Mesothelial cell of epicardium (in vitro differentiated cells): Measurements from ENCODE around the gene HDAC9. TPM values are rescaled to one million over a fixed set of nuclear protein-coding genes. Genes with fewer than 3 reads are reported as not detected.

Source experiments
- DNase-seq, 2 experiments: peaks; one replicate each; pipeline ENCODE4 v3.0.0; 2021; ENCODE audit warnings: low spot score in 2 of 2; ENCODE audit not compliant: unreplicated experiment in 2 of 2
- H3K27ac Mint-ChIP-seq: 2 replicates; pipeline ENCODE4 v1.8.0; 2021; ENCODE audit warnings: mixed read lengths
- H3K27me3 Mint-ChIP-seq: 2 replicates; pipeline ENCODE4 v1.8.0; 2021; ENCODE audit warnings: low read depth, mixed read lengths
- H3K36me3 Mint-ChIP-seq: 2 replicates; pipeline ENCODE4 v1.8.0; 2021; ENCODE audit warnings: mixed read lengths
- H3K4me1 Mint-ChIP-seq: 2 replicates; pipeline ENCODE4 v1.8.0; 2021; ENCODE audit warnings: mixed read lengths
- H3K4me3 Mint-ChIP-seq: 2 replicates; pipeline ENCODE4 v1.8.0; 2021; ENCODE audit warnings: mild to moderate bottlenecking, moderate library complexity, mixed read lengths
- H3K9me3 Mint-ChIP-seq: 2 replicates; pipeline ENCODE4 v1.8.0; 2021; ENCODE audit warnings: mixed read lengths
- CTCF ChIP-seq: fragments of 200-600 bp; sonication (generic); IDR thresholded peaks from one replicate; pipeline ENCODE4 v1.5.0; 2021; ENCODE audit warnings: antibody characterized with exemption; ENCODE audit not compliant: unreplicated experiment
- total RNA-seq: library from RNA; stranded (reverse); gene quantifications from 3 replicates; pipeline ENCODE4 v1.2.1, GENCODE V29; 2021

Gene HDAC9
- total RNA-seq, 1 donor from 2014 or later: 37.4 TPM

- peaks cover 21% of the 10 kb centered on the region for H3K4me1 Mint-ChIP-seq
- peaks cover 6% of the 10 kb centered on the region for H3K9me3 Mint-ChIP-seq
- H3K36me3 Mint-ChIP-seq: peaks cover 1% of the 10 kb centered on the region
- H3K27me3 Mint-ChIP-seq: no peaks in the 10 kb centered on the region
- peak overlapping the region; percentile 88 for H3K27ac Mint-ChIP-seq
- TF ChIP-seq CTCF: no peak
- no peak for DNase-seq
- H3K4me3 Mint-ChIP-seq: no peak overlapping the region
Observed at GRCh38 chr7:18541181-18541870, 45.8 kb downstream of the HDAC9 start.

- DNase-seq: no peak
- H3K27me3 Mint-ChIP-seq: no peaks in the 10 kb centered on the region
- TF ChIP-seq CTCF: no peak
- H3K4me3 Mint-ChIP-seq: no peak overlapping the region
- H3K27ac Mint-ChIP-seq: peak overlapping the region; percentile 88
- peaks cover 21% of the 10 kb centered on the region for H3K4me1 Mint-ChIP-seq
- peaks cover 1% of the 10 kb centered on the region for H3K36me3 Mint-ChIP-seq
- peaks cover 6% of the 10 kb centered on the region for H3K9me3 Mint-ChIP-seq
Observed at GRCh38 chr7:18541871-18542212, 46.3 kb downstream of the HDAC9 start.

GRCh38 chr7:18546576-18546975, 51.0 kb downstream of the HDAC9 start:
- H3K27ac Mint-ChIP-seq: no peak overlapping the region
- no peaks in the 10 kb centered on the region for H3K27me3 Mint-ChIP-seq
- no peak for DNase-seq
- H3K36me3 Mint-ChIP-seq: peaks cover 6% of the 10 kb centered on the region
- TF ChIP-seq CTCF: no peak
- H3K4me3 Mint-ChIP-seq: no peak overlapping the region
- H3K9me3 Mint-ChIP-seq: peaks cover 10% of the 10 kb centered on the region
- H3K4me1 Mint-ChIP-seq: peaks cover 21% of the 10 kb centered on the region

- DNase-seq: no peak
- Mint-ChIP-seq H3K27me3 (no peaks in the 10 kb centered on the region), H3K27ac (no peak overlapping the region), H3K36me3 (peaks cover 6% of the 10 kb centered on the region), H3K4me3 (no peak overlapping the region), H3K9me3 (peaks cover 10% of the 10 kb centered on the region), H3K4me1 (peaks cover 23% of the 10 kb centered on the region)
- TF ChIP-seq CTCF: no peak
Observed at GRCh38 chr7:18547509-18548187, 52.1 kb downstream of the HDAC9 start.

- Mint-ChIP-seq H3K36me3 (peaks cover 6% of the 10 kb centered on the region), H3K4me3 (no peak overlapping the region), H3K27me3 (no peaks in the 10 kb centered on the region), H3K27ac (no peak overlapping the region), H3K4me1 (peaks cover 29% of the 10 kb centered on the region), H3K9me3 (peaks cover 10% of the 10 kb centered on the region)
- no peak for DNase-seq
- TF ChIP-seq CTCF: no peak
Observed at GRCh38 chr7:18548534-18548933, 53.0 kb downstream of the HDAC9 start.
